ENCODE data around the gene DGKD.

DNA sequence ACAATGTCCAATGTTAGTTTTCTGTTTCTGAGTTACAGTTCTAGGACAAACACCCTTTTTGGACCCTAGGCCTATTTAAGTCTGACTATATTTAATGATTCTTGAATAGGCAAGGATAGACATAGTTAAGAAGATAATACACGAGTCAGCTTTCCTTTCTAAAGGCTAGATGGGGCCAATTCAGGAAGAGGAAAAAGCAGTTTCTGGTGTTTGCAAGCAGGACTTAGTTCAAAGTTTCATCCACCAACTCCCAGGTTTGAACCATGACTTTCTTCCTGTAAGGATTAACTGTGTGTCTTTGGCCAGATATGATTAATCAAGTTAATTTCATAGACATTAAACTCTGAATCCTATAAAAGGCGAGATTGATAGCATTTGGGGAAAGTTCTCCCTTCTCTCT is 145.6 kb downstream of the DGKD start:
- TF ChIP-seq CSRNP3 (CRISPR knock-in tag; IDR thresholded peaks at IDR 0.05) (no peak), PATZ1 (CRISPR knock-in tag; IDR thresholded peaks at IDR 0.05; ENCODE audit: borderline replicate concordance) (no peak), ZNF565 (CRISPR knock-in tag; conservative IDR thresholded peaks at IDR 0.05; ENCODE audit: low read depth) (no peak), ARNTL (CRISPR knock-in tag; IDR thresholded peaks at IDR 0.05; ENCODE audit: borderline replicate concordance, low read depth) (no peak), TOX (CRISPR knock-in tag; IDR thresholded peaks at IDR 0.05; ENCODE audit: borderline replicate concordance) (no peak)
- TF ChIP-seq, protein P1, sequence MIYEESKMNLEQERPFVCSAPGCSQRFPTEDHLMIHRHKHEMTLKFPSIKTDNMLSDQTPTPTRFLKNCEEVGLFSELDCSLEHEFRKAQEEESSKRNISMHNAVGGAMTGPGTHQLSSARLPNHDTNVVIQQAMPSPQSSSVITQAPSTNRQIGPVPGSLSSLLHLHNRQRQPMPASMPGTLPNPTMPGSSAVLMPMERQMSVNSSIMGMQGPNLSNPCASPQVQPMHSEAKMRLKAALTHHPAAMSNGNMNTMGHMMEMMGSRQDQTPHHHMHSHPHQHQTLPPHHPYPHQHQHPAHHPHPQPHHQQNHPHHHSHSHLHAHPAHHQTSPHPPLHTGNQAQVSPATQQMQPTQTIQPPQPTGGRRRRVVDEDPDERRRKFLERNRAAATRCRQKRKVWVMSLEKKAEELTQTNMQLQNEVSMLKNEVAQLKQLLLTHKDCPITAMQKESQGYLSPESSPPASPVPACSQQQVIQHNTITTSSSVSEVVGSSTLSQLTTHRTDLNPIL (CRISPR knock-in tag; IDR thresholded peaks at IDR 0.05; ENCODE audit: low read depth): no peak

Data from SK-N-SH treated with all-trans-retinoic acid at 6 μM for 48 hours (cell line).